COLO668 (cell line): ENCODE measurements around the gene RNU6-1.
A peak's percentile ranks its signal among the peaks of the same experiment; 100 is the strongest.

ENCODE experiments used
- DNase-seq: peaks from one replicate; lab custom pipeline; 2025; ENCODE audit not compliant: unreplicated experiment; lab: John Stamatoyannopoulos, UW

The RNU6-1 gene

DNA sequence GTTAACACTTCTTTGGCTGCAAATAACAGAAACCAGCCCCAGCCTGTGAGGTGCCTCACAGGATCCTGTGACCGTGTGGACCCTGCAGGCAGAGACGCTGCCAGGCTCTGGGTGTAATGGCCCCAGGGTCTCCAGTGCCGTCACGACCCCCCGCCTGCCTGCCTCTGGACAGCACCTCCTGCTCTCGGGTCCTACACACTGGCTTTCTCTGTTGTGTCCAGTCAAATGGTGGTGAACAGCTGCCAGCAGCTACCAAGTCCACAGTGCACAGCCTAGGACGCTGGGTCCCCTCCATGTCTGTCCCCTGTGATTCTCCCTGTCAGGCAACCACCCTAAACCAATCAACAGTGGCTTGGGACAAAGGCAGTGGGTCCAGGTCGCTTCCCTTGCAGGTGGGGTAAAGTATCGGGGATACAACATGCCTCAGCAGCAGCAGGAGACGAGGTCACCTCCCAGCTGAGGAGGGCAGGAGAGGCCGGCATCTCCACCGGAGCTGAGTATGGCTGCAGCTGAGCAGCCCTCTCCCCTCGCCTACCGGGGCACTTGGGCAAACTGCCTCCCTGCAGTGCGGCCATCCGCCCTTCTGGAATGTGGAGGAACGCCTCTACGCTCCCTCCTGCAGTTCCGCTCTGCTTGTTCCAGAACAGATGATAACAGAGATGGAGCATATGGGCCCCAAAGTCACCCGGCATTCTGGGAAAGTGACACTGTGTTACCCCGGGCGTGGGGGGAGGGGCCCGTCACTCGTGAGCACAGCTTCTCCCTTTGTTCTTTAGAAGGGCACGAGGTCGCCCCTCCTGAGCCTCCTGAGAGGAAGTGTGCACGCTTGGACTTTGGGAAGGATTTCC is 35.6 kb downstream of the RNU6-1 start:
- DNase-seq = peak; percentile 28

DNA sequence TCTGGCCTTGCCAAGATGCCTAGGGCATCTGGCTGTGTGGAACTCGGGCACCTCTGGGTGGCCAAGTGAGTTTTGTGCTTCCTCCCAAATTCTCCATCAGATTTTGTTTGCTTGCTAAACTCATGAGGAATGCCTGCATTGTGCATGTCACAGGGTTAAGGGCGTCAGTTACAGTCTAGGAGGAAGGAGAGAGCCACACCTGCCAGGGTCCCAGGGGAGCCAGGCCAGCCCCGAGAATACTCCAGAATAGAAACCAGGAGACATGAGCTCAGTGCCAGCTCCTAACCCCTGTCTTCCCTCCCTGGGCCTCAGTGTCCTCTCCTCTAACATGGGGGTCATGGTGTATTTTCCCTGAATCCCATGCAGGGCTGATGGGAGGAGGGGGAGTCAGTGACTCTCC is 36.5 kb downstream of the RNU6-1 start:
- DNase-seq = no peak

DNA sequence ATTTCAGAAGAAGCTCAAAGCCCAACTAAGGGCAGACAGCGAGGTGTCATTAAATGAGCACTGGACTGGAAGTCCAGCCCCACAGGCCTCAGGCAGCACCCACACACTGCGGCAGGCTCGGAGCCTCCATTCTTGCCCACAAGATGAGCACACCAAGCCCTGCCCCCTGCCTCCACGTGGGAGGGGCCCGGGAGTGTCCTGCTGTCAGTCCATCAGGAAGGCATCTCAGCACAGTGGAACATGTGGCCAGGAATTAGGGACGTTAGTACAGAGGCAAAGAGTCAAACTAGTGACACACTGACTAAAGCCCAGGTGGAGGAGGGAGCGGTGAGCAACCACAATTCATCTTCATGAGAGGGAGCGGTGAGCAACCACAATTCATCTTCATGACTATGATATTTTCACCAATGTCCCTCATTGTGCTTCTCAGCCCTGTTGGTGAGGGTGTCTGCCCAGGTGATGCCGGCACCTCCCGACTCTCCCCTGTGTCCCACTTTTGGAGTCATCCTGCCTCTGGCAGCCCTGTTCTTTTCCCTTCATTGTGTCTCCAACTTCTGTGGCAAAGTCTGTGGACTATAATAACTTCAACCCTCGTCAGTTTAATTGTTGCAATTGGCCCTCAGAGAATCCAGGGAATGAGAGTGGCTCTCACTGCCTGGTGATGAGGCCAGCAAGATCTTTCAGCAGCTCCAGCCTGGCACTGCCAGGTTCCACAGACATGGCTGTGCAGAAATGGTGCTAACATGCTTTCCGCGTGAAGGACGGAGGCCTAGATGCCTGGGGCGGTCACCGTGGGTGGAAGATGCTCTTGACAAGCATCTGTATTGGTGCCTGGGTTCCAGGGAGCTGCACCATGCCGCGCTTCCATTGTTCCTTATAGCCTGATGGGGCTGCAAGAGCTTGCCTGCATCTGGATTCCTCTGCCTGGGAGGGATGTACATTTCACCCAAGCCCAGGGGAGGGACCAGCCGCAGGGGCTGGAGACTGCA is 37.6 kb downstream of the RNU6-1 start:
- DNase-seq = no peak

DNA sequence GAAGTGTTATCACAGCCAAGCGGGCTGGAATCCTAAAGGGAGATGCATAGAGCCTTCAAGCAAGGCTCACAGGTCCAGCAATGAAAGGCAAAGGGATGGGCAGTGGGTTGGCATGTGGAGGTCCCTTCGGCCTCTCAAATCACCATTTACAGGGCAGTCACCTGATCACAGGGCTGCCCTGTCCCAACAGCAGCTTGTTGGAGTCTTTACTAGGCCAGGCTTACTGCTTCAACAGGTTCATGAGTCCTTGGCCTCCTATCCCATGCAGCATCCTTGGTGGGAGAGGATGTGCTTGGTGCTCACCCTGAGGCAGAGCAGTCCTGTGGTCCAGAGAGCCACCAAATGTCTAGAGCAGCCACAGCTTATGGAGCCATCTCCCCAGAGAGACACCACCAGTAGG is 38.7 kb downstream of the RNU6-1 start:
- DNase-seq = no peak

DNA sequence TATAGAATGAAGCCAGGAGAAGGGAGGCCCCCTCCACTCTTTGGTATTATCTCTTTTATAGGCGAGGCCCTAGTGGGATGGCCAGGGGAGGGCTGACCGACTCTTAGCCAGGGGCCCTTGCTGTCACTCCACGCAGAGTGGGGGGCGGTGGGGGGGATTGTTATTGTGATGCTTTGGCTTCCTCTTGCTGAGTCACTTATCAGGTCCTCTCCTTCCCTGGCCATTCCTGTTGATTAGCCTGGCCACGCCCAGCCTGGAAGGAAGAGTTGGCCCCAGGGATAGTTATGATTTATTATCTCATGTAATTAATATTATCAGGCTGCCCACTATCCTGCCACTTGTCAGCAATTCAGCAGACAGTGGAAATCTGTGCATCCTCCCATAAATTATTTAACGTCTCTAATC is 40.0 kb downstream of the RNU6-1 start:
- DNase-seq = no peak

DNA sequence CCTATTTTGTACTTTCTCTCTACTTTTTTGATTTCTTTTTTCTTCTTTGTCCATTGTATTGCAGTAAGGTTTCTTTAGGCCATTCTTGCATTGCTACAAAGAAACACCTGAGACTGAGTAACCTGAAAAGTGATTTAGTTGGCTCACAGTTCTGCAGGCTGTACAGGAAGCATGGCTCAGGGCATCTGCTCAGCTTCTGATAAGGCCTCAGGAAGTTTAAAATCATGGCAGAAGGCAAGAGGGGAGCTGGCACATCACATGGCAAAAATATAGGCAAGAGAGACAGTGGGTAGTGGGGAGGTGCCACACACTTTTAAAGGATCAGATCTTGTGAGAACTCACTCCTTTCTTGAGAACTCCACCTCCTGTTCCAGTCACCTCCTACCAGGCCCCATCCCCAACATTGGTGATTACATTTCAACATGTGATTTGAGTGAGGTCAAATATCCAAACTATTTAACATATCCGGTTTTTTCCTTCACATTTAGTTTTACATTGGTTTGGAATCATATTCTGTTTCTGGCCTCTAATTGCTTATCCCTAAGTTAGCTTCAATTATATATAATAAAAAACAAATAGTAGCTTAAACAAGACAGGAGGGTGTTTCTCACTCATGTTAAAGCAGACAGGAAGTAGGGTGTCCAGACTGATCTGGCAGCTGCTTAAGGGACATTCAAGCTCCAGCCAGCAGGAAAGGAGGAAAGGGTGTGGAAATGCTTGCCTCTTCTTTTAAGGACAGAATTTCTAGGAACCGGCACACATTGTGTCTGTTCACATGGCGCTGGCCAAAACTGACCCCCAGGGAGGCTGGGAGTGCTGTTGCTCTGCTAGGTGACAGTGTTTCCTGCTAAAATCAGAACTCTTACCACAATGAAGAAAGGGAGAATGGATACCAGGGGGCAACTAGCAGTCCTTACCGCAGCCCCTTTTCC is 43.4 kb downstream of the RNU6-1 start:
- DNase-seq = no peak

DNA sequence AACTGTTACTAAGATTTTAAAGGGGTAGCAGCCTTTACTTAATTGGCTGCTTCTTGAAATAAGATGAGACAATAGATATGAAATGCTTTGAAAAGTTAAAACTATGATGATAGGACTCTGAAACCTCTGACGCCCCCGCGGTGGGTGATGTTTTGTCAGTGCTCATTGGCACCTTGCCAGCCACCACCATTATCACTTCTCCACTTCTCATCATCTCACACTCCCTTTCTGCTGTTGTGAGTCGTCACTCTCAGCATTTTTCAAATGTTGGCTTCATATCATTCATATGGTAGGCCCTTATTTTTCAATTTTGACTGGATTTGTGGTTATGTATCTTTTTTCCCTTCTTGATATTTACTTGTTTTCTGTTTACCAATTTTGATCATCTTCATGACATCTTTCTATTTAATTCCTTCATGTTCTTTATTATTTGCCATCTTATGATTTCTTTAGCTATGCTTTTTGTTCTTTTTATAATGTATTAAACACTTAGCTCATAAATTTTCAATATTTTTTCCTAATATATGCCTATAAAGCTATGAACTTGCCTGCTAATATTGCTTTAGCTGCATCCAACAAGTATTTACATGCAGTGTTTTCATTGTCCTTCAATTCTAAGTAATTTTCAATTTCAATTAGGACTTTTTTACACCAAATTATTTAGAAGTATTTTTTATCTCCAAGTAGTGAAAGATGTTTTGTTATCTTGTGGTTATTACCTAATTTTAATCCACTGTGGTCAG is 44.8 kb downstream of the RNU6-1 start:
- DNase-seq = no peak

DNA sequence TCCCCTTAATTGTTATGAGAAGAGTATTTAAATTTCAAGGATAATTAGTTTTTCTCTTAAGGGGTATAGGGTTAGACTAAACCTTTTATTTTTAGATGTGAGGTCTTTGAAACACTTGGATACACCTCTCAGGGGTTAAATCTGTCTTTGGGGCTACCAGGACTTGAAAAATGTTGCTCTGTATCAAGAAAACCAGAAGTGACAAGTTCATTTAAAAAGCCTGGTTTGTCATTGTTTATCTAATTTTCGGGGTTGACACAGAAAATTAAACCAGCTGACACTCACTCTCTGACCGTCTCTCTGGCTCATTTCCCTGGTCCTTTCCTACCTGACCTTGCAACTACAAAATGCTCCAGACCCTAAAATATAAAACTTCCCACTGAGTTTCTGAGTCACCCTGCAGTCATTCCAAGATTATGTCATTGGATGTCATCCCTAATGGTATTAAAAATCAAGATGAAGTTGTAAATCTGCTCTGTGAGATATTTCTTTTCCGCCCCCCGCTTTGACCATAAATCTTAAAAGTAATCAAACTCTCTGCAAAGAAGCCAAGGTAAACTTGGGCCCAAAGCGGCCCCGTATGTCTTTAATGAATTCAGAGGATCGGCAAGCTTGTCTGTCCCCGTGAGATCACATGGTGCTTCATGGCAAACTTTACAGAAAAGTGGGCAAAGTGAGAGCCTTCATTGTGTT is 47.4 kb downstream of the RNU6-1 start:
- DNase-seq = no peak

DNA sequence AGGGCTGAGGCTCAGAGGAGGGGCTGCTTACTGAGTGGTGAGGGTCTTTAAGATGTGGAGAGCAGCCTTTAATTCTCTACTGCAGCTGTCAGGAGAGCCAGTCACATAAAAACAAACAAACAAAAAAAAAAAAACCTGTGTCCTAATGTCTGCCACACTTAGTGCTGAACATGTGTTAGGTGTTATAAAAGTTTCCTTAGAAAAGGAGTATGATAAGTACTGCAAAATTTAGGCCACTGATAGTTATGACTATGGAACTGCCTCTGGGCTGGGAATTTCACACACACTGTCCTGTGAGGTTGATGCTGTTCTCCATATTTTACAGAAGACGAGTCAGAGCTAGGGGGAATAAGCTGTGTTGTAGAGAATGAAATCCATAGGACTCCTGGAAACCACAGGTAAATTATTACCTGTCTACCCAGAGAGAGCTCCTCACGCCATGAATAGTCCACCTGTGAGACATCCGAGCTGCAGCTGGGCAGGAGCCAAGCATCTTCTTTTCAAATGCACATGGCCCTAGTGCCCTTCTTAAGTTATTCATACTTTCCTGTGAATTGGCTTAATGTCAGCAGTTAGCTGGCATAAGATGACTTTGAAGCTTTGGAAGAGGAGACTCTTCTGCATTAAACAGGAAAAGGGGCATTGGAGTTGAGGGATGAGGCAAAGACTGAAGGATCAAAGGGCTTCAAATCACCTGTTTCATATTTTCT is 49.1 kb downstream of the RNU6-1 start:
- peak; percentile 52 for DNase-seq
